ENCODE data around the gene ZDHHC24.
"Not testable (repeated sequence)": the region's sequence is repeated elsewhere in the genome, so short reads cannot be mapped to it uniquely, and the experiment has no call there.

Gene ZDHHC24

DNA sequence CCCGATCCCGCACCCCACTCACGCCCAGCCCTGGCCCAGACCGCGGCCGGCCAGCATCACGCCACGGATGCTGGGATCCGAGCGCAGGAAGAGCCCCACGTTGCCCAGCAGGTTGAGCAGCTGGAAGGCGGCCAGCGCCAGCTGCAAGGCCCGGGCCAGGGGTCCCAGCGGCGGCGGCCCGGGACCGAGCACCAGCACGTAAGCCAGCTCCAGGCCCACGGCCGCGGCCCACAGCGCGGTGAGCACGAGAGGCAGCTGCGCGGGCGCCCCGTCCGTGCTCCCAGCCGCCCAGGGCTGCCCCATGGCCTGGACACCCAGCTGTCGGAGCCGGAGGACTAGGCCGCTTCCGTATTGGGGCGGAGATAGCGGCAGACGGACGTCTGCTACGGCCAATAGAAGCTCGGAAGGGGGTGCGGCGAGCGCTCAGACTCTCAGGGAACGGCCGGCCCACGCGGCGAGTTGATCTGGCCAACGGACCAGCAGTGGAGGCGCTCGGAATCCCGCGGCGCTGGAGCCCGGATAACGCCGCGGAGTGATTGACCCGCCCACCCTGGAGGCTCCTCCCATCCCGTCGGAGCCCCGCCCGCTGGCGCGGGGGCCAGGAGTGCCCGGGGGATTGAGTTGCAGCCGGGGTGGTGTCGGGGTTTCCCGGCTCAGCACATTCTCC is at the start of gene ZDHHC24:
TSS of gene ZDHHC24 (minus strand) at position 348 of the 667 bp plus-strand sequence. CDS start at position 303, 45 bp downstream.
- peak; percentile 65 for DNase-seq (ENCODE audit: low read depth)

DNA sequence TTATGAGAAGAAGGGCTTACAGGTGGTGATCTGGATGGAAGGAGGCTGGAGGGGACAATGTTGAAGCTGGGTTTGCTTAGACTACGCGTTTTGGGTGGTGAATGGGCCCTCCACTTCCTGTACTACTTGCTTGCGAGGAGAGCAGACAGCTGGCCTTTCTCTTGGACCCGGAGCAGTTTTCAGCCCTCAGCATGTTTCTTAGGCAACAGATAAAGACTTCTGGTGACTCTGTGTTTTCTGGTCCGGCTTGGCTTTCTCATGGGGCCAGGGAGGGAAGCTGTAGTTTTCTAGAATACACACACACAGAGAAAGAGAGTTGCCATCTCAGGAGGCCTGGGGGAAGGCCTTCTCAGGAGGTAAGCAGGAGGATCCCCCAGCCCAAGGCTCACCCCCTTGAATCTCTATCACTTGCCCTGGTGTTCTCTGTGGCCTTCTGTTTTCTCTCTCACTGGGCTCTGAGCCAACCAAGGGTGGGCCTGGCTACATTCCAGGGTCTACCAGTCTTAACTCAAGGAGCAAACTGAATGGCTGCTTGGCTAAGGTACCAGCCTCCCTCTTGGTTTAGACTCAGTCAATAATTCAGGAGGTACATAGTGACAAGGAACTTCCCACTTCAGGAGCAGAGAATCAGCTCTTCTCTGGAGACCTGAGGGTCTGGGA is 49.5 kb upstream of the ZDHHC24 start:
- DNase-seq (ENCODE audit: low read depth), result no peak

DNA sequence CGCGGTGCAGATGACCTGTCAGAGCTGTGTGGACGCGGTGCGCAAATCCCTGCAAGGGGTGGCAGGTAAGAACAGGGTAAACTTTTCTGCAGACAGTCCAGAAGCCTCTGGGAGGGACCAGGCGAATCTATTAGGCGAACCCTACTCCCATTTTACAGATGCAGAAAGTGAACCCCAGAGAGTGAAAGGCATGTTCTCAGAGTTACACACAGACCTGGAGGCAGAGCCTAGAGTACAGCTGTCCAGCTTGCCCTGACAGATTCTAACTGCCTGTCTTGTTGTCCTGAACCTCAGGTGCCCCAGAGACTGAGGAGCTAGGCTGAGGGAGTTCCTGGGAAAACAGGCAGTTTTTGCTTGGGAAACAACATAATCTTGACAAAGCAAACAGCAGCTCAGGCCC is 47.8 kb upstream of the ZDHHC24 start:
- no peak for DNase-seq (ENCODE audit: low read depth)

- no peak for DNase-seq (ENCODE audit: low read depth)
Measured at GRCh38 chr11:66593303-66593635, 47.4 kb upstream of the ZDHHC24 start.

DNA sequence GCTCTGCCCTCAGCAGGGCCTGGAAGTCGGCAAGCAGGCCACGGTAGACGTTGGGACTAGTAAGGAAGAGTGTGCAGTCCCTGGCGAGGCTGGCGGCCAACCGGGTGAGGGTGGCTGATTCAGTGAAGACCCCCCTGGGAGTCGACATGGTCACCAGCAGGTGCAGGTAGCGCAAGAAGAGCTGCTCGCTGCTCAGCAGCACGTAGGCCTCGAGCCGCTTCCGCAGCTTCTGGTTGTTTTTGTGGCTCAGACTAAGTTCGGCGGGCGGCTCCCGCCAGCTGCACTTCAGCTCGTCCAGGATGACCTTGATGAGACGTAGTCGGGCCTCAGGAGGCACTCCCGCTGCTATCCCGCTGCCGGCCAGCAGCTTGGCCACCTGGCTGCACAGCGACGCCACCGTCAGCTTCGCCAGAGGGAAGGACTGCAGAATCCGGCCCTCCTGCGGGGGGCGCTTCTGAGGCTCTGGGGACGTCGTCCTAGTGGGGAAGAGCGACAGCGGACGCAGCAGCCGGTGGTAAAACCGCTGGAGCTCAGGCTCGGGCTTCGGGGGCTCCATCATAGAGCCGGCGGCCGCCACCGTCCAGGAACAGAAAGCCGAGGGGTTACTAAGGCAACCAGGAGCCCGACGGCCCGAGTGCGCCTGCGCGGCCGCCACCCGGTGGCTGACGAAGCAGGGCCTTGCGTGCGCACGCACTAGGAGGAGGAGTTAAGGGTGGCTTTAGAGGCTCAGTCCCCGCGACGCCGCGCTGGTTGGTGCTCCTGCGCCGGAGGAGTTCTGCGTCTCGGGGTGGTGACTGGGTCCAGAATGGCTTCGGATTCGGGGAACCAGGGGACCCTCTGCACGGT is 46.8 kb upstream of the ZDHHC24 start, which contains the start of the genes CCDC87 and CCS:
TSS of gene CCDC87 (minus strand) at position 607 of the 846 bp plus-strand sequence. CDS start at position 559, 48 bp downstream.
TSS of gene CCS (plus strand) at position 729 of the 846 bp plus-strand sequence. CDS start at position 806, 77 bp downstream.
- peak; percentile 99 for DNase-seq (ENCODE audit: low read depth)

GRCh38 chr11:66591175-66591574 is 45.3 kb upstream of the ZDHHC24 start:
- no peak for DNase-seq (ENCODE audit: low read depth)

- no peak for DNase-seq (ENCODE audit: low read depth)
Measured at GRCh38 chr11:66589996-66590675, 44.3 kb upstream of the ZDHHC24 start.

GRCh38 chr11:66589315-66589714 is 43.5 kb upstream of the ZDHHC24 start:
- not testable (repeated sequence) for DNase-seq (ENCODE audit: low read depth)

GRCh38 chr11:66586136-66586535 is 40.3 kb upstream of the ZDHHC24 start:
- no peak for DNase-seq (ENCODE audit: low read depth)

GRCh38 chr11:66585447-66585846 is 39.6 kb upstream of the ZDHHC24 start:
- not testable (repeated sequence) for DNase-seq (ENCODE audit: low read depth)

GRCh38 chr11:66582565-66583147 is 36.8 kb upstream of the ZDHHC24 start:
- DNase-seq (ENCODE audit: low read depth), result not testable (repeated sequence)

DNA sequence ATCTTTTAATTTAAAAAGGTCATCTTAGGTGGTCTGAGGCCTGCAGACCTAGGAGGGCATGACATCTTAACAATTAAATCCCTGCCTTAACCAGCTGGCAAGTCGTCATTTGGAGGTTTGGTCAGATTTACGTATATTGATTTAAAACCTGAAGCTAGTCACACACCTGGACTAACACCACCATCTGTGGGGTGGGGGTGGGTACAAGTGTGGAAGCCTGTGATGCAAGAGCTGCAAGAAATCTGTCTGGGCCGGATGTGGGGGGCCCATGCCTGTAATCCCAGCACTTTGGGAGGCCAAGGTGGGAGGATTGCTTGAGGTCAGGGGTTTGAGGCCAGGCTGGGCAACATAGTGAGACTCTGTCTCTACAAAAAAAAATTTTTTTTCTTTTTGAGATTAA is 35.4 kb upstream of the ZDHHC24 start:
- DNase-seq (ENCODE audit: low read depth), result no peak

DNA sequence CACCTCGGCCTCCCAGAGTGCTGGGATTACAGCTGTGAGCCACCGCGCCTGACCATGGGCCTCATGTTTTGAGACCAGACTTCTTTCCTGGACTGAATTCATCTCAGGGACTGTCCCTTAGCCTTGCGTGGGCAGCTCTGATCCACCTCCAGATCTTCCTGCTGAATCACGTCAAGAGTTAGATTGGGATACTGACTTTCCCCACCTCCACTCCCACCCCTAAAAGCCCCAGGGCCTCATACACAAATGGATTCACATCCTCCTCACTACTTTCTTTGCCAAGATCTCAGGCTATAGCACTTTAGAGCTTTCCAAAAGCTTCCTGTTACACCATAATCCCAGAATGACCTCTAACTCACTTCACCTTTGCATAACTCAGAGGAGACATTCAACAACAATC is 35.0 kb upstream of the ZDHHC24 start:
- no peak for DNase-seq (ENCODE audit: low read depth)

DNA sequence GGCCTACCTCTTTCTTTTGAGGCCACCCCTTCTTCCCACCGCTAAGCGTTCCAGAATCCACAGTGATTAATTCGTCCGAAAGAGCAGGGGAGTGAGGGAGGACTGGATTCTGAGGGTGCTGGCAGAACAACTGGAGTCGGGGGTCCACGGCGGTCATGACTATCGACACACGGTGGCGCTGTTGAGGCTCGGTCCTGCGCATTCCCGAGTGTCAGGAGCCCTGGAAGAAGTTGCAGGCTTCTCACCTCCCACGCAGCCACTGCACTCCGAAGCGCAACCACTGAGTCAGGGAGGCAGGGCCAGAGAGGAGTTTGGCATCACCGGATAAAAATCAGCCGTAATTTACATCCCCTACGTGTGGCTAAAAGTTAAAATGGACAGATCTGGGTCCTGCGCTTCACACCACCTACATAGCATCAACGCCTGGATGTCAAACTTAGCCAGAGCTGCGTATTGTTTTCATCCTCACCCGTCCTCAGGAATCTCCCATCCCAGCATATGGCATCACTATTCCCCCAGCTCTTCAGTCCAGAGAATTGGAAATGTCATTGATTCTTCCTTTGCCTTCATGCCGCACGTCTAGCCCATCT is 33.3 kb upstream of the ZDHHC24 start:
- DNase-seq (ENCODE audit: low read depth), result peak; percentile 77

DNA sequence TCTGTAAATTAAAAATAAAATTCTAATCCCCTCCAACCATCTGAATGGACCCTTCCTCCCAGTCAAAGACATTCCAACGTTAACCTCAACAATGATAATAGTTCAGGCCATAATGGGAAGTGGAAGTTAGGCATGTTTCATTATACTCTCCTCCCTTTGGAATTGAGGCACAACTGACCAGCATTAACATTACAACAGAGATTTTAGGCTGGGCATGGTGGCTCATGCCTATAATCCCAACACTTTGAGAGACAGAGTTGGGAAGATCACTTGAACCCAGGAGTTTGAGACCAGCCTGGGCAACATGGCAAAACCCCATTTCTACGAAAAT is 25.0 kb upstream of the ZDHHC24 start:
- DNase-seq (ENCODE audit: low read depth), result no peak

DNA sequence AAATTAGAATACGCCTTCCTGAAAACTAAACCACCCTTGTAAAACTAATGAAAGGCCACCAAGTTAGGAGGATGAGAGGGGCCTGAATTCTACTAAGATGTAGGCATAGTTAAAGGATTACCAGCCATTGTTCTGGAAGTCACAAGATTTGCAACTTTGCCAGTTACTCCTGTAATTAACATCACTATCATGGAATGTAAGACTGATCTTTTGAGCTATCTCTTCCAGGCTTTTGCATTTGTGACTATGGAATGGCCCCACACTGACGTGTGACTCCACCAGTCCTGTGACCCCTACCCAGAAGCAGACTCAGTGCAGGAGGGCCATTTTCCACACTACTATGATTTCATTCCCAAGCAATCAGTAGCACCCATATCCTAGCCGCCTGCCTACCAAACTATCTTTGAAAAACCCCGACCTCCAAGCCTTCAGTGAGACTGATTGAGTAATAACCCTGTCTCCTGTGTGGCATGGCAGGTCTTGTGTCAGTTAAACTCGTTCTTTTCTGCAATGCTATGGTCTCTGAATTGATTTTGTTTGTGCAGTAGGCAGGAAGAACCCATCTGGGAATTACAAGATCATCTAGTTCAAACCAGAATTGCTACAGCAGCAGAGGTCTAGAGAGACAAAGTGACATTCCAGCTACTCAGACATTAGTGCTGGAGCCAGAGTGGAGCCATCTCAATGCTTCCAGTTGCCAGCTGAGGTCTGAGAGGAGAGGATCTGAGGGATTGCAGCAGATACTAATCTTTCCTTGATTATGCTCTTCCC is 24.4 kb upstream of the ZDHHC24 start:
- no peak for DNase-seq (ENCODE audit: low read depth)

DNA sequence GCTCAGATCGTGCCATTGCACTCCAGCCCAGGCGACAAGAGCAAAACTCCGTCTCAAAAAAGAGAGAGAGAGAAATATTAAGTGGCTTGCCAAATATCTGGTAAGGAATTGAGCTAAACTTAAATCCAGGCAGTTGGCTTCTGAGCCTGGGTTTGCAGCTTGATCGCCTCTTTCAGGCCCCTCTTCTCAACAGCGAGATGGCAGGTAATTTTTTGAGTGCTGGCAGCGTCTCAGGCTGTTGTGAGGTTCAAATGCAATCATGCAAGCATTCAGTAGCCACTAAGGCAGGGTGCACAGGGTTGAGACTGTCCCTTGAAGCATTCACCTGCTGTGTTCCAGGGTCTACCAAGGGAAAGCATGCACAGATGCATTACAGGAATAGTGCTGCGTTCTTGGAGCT is 23.2 kb upstream of the ZDHHC24 start:
- no peak for DNase-seq (ENCODE audit: low read depth)

GRCh38 chr11:66568124-66568916 is 22.5 kb upstream of the ZDHHC24 start, which contains the start of gene CTSF:
TSS of gene CTSF (minus strand) at chr11:66568606. CDS start at chr11:66568486, 120 bp downstream.
- peak; percentile 64 for DNase-seq (ENCODE audit: low read depth)

DNA sequence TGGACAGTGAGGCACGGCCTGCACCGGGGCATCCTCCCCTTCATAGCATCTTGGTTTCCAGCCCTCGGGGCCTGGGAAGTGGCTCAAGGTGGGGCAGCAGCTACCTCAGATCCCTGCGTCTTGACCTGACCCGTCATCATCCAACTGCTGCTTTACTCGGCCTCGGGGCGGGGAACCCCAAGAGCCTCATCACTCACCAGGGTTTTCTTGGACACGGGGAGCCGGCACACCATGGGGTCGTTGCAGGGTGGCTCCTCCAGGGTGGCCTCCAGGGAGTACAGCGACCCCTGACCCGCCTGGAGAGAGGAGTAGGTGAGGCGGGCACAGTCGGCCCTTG is 21.9 kb upstream of the ZDHHC24 start:
- no peak for DNase-seq (ENCODE audit: low read depth)

DNA sequence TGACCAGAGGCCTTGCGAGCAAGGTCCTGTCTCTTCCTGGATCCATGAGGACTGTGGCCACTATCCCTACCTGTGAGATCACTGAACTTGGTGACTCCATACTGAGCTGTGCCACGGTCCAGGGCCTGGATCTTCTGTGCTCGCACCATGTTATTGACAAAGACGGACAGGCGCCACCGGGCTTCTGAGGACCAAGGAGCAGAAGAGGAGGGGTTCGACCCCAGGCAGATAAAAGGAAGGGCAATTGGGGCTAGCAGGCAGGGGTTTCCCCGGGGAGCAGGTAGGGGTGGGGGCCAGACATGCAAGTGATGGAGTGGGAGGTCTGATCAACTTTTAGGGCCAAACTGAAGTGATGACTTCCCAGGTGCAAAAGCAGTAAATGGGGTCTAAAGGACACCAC is 20.4 kb upstream of the ZDHHC24 start:
- no peak for DNase-seq (ENCODE audit: low read depth)
